Activated CD4-positive, alpha-beta T cell treated with anti-CD3 and anti-CD28 coated beads for 1 hour (primary cell): Measurements from ENCODE around the gene PIAS2.
"Not testable (repeated sequence)": the region's sequence is repeated elsewhere in the genome, so short reads cannot be mapped to it uniquely, and the experiment has no call there.

Experiments used
- DNase-seq: peaks from one replicate; pipeline ENCODE4 v3.0.0-alpha.2; 2020

PIAS2 gene

DNA sequence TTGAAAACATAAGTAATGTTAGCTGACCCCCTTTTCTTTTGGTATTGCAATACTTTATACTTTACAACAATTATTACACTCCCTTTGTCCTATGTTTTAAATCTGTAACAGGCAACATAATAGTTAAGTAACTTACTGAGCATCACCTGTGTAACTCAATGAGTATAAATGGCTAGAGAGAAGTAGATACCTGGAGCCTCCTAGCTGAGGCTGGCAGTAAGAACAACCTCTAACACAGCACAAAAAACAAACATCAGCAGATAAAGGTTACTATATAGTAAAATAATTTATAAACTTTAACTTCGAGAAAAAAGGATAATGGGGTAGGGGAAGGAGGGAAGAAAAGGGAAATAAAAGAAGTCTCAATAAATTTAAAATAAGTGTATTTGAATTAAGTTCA lies 87.4 kb downstream of the PIAS2 start:
- no peak for DNase-seq

- no peak for DNase-seq
Observed at GRCh38 chr18:46829531-46829930, 87.8 kb downstream of the PIAS2 start.

- no peak for DNase-seq
Observed at GRCh38 chr18:46821856-46822711, 95.2 kb downstream of the PIAS2 start.

DNA sequence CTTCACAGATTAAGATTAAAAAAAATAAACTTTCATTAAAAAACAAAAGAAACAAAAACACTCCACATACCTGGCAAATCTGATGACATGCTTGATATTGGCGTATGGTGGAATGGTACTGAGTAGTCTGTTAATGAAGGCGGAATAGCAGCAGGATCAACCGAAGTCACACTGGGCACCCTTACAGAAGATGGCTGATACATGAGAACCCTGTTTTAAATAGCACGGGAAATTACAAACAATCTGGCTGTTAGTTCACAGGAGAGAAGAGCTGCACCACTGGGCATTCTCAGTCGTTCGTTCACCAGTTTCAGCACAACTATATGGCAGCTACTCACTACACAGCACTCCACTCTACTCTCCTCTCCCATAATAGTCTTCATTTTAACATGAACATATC lies 96.4 kb downstream of the PIAS2 start:
- DNase-seq, result no peak

GRCh38 chr18:46815661-46816060 lies 101.6 kb downstream of the PIAS2 start:
- DNase-seq, result no peak

DNA sequence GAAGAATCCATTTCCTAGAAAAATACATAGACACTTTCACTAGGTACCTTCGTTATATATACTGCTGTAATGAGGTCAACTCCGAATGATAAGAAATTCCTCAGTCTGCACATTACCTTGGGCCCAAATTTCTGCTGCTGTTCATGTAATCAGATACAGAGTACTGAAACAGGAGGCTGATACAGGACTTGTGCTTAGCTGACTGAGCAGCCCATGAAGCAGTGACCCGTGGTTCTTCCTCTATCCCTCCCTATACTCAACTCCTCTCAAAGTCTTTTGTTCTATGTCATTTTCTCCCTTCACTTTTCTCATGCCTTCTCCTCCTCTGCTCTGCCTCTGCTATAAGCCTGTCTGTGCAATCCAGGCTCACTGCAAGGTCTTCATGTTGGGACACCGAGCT lies 102.9 kb downstream of the PIAS2 start:
- DNase-seq, result no peak

DNA sequence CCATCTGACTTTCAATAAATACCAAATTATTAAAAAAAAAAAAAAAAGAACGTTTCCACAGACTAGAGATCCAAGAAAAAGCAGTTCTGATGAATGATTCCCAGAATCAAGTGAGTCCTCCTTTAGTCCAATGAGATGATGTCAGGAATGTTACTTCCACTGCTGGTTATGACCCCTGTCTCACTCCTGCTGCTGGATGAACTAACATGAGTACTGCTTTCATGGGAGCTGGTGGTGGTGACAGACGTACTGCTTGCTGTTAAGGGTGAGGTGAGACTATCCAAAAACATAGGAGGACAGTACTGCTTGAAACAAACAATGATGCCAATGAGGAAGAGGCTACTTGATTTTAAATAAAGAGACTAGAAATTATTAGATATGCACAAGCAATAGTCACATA lies 105.0 kb downstream of the PIAS2 start:
- DNase-seq, result no peak

- DNase-seq, result no peak
Observed at GRCh38 chr18:46810481-46811000, 106.8 kb downstream of the PIAS2 start.

DNA sequence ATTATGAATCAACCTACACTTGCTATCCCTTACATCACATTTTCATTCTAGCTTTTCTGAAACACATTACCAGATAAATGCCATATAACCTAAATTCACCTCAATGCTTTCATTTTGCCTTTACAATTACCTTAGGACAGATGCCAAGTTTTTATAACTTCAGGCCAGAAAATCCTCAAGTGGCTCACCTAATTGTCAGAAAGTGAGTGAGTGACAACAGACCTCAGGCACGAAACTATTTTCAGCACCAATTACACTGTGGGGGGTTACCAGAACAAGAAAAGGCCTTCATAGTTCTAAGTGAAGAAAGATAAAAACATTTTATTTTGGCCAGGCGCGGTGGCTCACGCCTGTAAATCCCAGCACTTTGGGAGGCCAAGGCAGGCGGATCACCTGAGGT lies 108.2 kb downstream of the PIAS2 start:
- no peak for DNase-seq

DNA sequence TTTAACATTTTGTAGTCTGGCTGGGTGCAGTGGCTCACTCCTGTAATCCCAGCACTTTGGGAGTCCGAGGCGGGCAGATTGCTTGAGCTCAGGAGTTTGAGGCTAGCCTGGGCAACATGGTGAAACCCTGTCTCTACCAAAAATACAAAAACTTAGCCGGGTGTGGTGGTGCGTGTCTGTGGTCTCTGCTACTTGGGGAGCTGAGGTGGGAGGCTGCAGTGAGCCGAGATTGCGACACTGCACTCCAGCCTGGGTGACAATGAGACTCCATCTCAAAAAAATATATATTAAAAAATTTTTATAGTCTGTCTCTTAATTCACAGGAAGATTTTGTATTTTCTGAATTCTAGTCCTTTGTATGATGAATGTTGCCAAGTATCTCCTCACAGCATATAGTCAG lies 121.4 kb downstream of the PIAS2 start:
- not testable (repeated sequence) for DNase-seq

DNA sequence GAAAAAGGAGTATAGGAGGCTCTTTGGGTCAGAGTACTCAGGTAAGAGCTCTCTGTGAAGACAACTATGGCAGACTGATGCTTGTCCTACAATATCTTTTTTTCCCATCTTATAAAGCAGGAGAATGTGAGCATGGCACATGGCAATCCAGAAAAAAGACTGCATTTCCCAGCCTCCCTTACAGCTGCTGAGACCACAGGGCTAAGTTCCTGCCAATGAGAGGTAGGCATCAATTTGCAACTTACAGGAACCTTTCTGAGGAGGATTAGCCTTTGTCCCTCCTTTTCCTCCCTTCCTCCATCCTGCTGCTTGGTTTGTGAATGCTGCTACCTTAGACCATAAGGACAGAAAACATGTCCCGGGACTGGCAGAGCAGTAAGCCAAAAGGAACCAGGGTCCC lies 122.7 kb downstream of the PIAS2 start:
- DNase-seq, result no peak

DNA sequence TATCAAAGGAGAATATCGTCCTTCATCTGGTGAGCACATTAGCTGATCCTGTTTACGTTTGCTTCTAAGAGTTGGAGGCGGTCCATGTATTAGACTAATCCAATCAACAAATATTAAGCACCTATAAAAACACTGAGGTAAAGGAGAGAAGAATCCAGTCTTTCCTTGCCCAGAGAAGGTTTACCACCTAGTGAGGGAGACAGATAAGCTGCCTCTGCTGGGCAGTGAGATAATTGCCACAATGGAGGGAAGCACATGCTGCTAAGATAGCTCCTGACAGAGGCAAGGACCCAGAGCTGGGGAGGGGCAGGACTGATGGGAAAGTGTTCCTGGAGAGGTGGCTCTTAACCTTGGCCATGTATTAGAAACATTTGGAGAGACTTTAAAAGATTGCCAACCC lies 123.7 kb downstream of the PIAS2 start:
- DNase-seq, result no peak

GRCh38 chr18:46789088-46789487 lies 128.2 kb downstream of the PIAS2 start:
- DNase-seq, result no peak

DNA sequence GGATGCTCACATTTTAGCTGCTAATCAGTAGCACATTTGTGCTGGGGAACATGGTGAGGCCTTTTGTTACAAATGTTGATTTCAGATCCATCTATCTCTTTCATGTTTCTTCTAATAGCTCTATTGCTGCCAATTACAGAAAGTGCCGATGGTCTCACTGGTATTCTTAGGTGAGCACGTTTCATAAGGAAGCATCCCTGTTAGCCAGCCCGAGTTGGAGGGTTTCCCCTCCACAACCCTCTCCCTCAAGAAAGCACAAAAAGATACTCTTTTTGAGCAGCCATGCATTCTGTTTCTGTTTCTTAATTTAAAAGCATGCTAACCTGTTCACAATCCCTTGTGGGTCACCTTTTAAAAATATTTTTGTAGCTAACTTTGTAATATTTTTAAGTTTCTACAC lies 129.6 kb downstream of the PIAS2 start:
- no peak for DNase-seq

- DNase-seq, result no peak
Observed at GRCh38 chr18:46772357-46772756, 144.9 kb downstream of the PIAS2 start.

- DNase-seq, result no peak
Observed at GRCh38 chr18:46771141-46771540, 146.2 kb downstream of the PIAS2 start.

DNA sequence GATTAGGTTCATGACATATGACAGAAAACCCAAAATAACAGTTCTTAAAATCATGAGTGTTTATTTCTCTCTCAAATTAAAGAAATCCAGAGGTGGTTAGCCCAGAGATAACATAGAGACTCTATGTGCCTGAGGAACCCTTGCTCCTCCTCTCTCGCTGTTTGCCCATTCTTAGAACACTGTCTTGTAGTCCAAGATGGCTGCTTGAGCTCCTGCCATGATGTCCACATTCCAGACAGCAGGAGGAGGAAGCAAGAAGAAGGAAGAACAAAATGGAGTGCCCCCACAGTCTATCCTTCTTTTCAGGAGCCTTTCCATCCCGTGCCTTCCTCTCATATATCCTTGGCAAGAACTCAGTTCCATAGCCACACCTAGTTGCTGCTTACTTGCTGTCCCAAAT lies 146.6 kb downstream of the PIAS2 start:
- DNase-seq, result no peak

GRCh38 chr18:46768166-46768921 lies 149.0 kb downstream of the PIAS2 start:
- no peak for DNase-seq

DNA sequence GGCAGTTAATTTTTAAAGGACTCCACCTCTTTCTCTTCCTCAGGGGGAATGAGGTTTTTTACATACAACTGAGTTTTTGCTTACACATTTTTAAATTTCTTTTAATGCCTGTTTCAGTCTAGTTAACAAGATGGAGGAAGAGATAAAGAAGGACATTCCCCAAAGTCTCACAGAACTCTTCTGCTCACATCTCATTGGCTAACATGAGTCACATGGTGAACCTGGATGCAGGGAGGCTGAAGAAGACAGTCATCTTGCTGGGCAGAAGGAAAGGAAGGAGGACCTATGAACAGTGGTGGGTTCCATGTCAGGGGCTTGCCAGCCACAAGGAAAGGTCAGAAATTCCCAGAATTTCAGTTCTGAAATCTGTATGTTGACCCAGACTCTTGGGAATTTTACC lies 150.1 kb downstream of the PIAS2 start:
- DNase-seq, result no peak

- DNase-seq, result no peak
Observed at GRCh38 chr18:46764586-46764985, 152.7 kb downstream of the PIAS2 start.

GRCh38 chr18:46761059-46761769 lies 156.1 kb downstream of the PIAS2 start:
- no peak for DNase-seq

GRCh38 chr18:46759890-46760289 lies 157.4 kb downstream of the PIAS2 start:
- DNase-seq, result no peak

DNA sequence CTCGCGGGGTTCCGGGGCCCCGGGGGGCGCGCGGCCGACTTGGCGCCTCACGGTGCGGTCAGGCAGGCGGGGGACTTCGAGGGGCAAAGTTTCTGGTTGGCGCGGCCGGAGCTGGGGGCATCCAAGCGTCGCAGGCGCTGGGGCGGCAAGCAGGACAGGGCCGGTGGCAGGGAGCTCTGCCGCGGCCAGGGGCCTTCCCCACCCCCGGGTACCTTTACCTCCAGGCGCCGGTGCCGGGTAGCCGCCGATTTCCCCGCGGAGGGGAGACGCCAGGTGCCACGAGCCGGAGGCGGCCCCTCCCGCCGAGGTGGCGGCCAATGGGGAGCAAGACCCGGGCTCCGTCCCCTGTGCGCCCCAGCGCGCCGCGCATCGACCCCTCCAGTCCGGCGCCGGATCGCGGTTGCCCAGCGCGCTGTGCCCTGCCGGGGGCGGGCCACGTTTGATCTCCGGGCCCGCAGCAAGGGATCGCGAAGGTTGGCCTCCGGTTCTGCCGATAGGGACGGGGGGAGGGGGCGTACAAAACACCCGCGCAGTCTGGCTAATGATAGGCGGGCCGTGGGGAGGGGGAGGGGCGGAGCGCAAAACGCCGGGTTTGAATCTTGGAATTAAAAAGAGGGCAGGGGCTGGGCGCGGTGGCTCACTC lies 160.6 kb downstream of the PIAS2 start, which contains the start of gene ST8SIA5:
Gene ST8SIA5, minus strand, starts transcription at position 495 of the 643 bp plus-strand sequence. CDS start 545 bp downstream, outside the sequence.
- DNase-seq, result no peak
